Lower lobe of right lung (tissue), 2 donors: ENCODE results near the gene IDH2. TPM values are rescaled to one million over a fixed set of nuclear protein-coding genes. Genes with fewer than 3 reads are reported as not detected.

Experiments
- ATAC-seq, 2 donors: fragments of 200-7000 bp; cut with Tn5 transposase; one replicate each; pipeline ENCODE4 v1.9.1; 2020 to 2022; ENCODE audit warnings: mild to moderate bottlenecking in 2 of 2, moderate library complexity in 2 of 2
- DNase-seq: peaks from one replicate; pipeline ENCODE4 v3.0.0-alpha.2; 2020
- H3K27ac ChIP-seq: fragments of 200-600 bp; one replicate; pipeline ENCODE4 v1.8.0; 2022
- H3K27me3 ChIP-seq: fragments of 200-600 bp; one replicate; pipeline ENCODE4 v1.8.0; 2022; ENCODE audit warnings: low read depth
- H3K36me3 ChIP-seq: fragments of 200-600 bp; one replicate; pipeline ENCODE4 v1.8.0; 2022; ENCODE audit warnings: mild to moderate bottlenecking
- H3K4me1 ChIP-seq: fragments of 200-600 bp; one replicate; pipeline ENCODE4 v1.8.0; 2022
- H3K4me3 ChIP-seq: fragments of 200-600 bp; one replicate; pipeline ENCODE4 v1.8.0; 2022; ENCODE audit warnings: mild to moderate bottlenecking
- H3K9me3 ChIP-seq: fragments of 200-600 bp; one replicate; pipeline ENCODE4 v1.8.0; 2022
- intact Hi-C: fragments of 100-400 bp; cut with DNase I; formaldehyde crosslinking; loops from one replicate; pipeline ENCODE4 v1.11.0; 2022
- total RNA-seq: library from RNA; stranded (reverse); fragmentation: NEBNext Ultra II Directional; extraction: Animal tissue kit (Norgen Biotek cat#: 25700); gene quantifications from one replicate; pipeline ENCODE4 v1.2.1, GENCODE V29; 2021
- TF ChIP-seq, protein P1 (sequence below): fragments of 200-600 bp; IDR thresholded peaks from one replicate; pipeline ENCODE4 v1.8.0; 2022; ENCODE audit warnings: antibody characterized with exemption, mild to moderate bottlenecking
- donor health status: DM: no; HTN: yes; CAD: no; lungs with severe emphysema.

The IDH2 gene
- total RNA-seq, 1 donor from 2014 or later: 46.7 TPM

DNA sequence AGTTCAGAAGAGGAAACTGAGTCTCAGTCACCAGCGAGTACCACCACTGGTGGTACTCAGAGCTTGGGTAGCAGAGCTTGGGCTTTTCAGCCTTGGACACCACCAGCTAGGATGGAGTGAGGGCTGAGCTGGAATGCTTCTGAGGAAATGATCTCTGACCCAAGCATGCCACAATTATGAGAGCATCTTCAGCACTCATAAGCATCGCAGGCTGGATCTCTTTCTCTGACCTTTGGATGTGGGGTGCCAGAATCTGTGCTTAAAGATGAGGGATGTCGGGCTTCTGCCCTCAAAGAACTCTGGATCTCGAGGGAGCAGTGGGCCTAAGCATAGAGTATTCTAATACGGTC is 64.8 kb downstream of the IDH2 start:
- no peaks in the 10 kb centered on the region for H3K27me3 ChIP-seq
- H3K4me3 ChIP-seq: no peak overlapping the region
- ATAC-seq: no peak
- H3K9me3 ChIP-seq: no peaks in the 10 kb centered on the region
- peak overlapping the region; percentile 94 for H3K27ac ChIP-seq
- no peak for DNase-seq
- intact Hi-C loops: no loop called here
- peaks cover 78% of the 10 kb centered on the region for H3K4me1 ChIP-seq
- TF ChIP-seq, protein P1, sequence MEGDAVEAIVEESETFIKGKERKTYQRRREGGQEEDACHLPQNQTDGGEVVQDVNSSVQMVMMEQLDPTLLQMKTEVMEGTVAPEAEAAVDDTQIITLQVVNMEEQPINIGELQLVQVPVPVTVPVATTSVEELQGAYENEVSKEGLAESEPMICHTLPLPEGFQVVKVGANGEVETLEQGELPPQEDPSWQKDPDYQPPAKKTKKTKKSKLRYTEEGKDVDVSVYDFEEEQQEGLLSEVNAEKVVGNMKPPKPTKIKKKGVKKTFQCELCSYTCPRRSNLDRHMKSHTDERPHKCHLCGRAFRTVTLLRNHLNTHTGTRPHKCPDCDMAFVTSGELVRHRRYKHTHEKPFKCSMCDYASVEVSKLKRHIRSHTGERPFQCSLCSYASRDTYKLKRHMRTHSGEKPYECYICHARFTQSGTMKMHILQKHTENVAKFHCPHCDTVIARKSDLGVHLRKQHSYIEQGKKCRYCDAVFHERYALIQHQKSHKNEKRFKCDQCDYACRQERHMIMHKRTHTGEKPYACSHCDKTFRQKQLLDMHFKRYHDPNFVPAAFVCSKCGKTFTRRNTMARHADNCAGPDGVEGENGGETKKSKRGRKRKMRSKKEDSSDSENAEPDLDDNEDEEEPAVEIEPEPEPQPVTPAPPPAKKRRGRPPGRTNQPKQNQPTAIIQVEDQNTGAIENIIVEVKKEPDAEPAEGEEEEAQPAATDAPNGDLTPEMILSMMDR: no peak
- H3K36me3 ChIP-seq: no peaks in the 10 kb centered on the region

DNA sequence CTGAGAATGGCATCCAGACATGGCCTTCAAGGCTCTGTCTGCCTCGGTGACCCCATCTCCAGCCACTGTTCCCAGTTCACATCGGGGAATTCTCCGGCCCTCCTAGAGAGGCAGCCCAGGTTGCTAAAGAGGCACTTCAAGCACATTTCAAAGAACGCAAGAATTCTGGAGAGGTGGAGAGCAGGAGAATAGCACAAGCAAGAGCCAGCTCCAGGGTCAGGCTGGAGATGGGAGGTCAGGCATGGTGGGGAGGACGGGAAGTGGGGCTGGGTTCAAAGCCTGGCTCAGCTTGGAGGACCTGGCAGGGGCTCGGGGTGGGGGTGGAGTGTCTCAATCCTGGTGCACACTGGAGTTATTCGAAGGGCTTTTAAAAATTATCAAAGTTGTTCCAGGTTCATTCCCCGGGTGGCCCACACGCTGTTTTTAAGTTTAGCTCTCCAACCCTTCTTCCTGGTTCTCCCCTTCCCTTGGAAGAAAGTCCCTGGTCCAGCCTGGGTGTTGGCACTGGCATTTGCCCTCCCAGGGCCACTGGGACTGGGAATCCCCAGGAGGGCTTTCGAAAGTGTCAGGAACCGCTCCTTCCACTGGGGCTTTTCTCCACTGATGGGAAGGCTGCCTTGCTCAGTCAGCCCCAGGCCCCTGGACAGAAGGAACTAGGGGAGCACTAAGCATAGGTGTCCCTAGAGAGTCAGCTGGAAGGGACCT is 65.3 kb downstream of the IDH2 start:
- DNase-seq (peak; percentile 81), ATAC-seq (peak; percentile 70 to 79)
- intact Hi-C loops: no loop called here
- Histone ChIP-seq H3K4me1 (peaks cover 79% of the 10 kb centered on the region), H3K27ac (peak overlapping the region; percentile 94), H3K27me3 (no peaks in the 10 kb centered on the region), H3K9me3 (no peaks in the 10 kb centered on the region), H3K4me3 (no peak overlapping the region), H3K36me3 (no peaks in the 10 kb centered on the region)
- TF ChIP-seq, protein P1: no peak

DNA sequence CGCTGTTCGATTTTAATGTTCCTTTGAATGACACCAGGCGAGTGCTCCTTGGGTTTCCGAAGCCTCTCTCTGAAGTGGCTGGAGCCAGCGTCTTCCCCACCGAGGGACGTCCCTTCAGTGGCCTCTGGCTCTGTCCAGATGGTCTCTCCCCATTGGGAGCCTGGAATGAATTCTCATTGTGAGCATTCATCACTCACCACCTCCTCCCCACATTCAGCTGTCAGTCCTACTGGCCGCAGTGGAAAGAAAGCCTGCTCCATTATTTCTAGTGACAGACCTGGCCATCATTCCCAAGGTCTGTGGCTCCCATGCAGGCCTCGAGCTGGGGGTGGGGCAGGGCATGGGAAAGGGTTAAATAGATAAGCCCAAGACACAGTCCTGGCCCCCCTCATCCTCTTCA is 65.9 kb downstream of the IDH2 start:
- intact Hi-C loops: no loop called here

DNA sequence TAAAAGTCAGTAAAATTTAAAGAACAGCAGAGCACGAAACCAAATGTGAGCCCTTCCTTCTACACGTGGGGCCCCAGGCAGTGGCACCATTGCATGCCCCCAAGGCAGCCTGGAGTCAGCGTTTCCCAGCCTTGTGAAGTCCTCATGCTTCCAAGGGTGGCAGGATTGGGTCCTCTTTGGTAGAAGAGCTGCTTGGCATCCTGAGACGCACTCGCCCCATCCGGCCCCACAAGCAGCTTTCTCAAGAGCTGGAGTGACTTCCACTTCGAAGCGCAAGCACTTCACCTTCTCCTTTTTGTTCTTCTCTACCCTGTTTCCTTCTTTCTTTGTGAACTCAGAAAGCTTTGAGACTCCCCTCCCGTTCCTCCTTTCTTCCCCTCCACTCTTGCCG is 66.4 kb downstream of the IDH2 start:
- ATAC-seq (peak; percentile 51 to 56), DNase-seq (peak; percentile 83)
- Histone ChIP-seq H3K4me3 (peak overlapping the region; percentile 19), H3K4me1 (peaks cover 90% of the 10 kb centered on the region), H3K27ac (peak overlapping the region; percentile 94), H3K9me3 (no peaks in the 10 kb centered on the region), H3K27me3 (no peaks in the 10 kb centered on the region), H3K36me3 (no peaks in the 10 kb centered on the region)
- TF ChIP-seq, protein P1: no peak
- intact Hi-C loops: no loop called here

More for the DNA sequence above, 65.9 kb downstream of the IDH2 start:
- Histone ChIP-seq H3K27me3 (no peaks in the 10 kb centered on the region), H3K4me1 (peaks cover 85% of the 10 kb centered on the region), H3K36me3 (no peaks in the 10 kb centered on the region), H3K27ac (peak overlapping the region; percentile 94), H3K4me3 (no peak overlapping the region), H3K9me3 (no peaks in the 10 kb centered on the region)
- ATAC-seq (no peak), DNase-seq (no peak)
- TF ChIP-seq, protein P1: no peak

DNA sequence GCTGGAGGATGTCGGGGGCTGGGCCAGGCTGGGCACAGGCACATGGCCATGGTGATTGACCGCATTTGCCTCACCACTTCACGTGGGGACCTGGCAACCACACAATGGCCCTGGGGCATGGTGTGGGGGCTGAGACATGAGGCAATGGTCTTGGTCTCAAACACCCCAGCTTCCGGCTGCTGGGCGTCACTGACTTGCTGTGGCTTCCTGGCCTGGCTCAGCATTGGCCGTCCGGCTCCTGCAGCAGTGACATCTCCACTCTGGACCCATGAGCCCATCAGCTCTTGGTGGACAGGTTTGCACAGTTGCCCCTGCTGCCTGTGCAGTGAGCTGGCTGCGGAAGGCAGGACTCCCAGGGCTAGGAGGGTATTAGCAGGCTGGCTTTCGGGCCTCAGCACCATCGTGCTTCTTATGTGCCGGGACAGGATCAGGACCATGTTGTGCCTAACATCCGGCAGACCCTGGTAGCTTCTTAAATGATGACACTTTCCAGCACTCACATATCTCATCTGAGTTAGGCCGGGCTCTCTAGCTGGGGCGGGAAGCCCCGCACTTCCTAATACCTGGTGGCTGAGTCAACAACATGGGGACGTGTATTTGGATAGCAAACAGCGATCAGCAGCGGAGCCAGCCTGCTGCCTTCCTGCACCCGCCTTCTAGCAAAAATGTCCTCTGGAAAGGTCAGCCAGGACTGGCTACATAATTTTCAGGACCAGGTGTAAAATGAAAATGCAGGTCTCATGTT is 67.0 kb downstream of the IDH2 start:
- intact Hi-C loops: no loop called here
- Histone ChIP-seq H3K27me3 (no peaks in the 10 kb centered on the region), H3K27ac (peak overlapping the region; percentile 94), H3K9me3 (no peaks in the 10 kb centered on the region), H3K4me3 (peak overlapping the region; percentile 19), H3K36me3 (no peaks in the 10 kb centered on the region), H3K4me1 (peaks cover 86% of the 10 kb centered on the region)
- DNase-seq: peak; percentile 87
- ATAC-seq: peak; percentile 60 to 67
- TF ChIP-seq, protein P1: no peak
